Raji (cell line): Measurements from ENCODE around the gene RPS21.

Experiments used
- POLR2A ChIP-seq: IDR thresholded peaks from 2 replicates; pipeline ENCODE4 v1.6.1; 2011; ENCODE audit warnings: low read depth, low read length, control low read depth; ENCODE audit not compliant: insufficient read depth

RPS21 gene

GRCh38 chr20:62404761-62405107 lies 17.8 kb downstream of the RPS21 start:
- no peak for TF ChIP-seq POLR2A

- TF ChIP-seq POLR2A: no peak
Observed at GRCh38 chr20:62405108-62405980, 18.4 kb downstream of the RPS21 start.

GRCh38 chr20:62405981-62406513 lies 19.1 kb downstream of the RPS21 start:
- no peak for TF ChIP-seq POLR2A

DNA sequence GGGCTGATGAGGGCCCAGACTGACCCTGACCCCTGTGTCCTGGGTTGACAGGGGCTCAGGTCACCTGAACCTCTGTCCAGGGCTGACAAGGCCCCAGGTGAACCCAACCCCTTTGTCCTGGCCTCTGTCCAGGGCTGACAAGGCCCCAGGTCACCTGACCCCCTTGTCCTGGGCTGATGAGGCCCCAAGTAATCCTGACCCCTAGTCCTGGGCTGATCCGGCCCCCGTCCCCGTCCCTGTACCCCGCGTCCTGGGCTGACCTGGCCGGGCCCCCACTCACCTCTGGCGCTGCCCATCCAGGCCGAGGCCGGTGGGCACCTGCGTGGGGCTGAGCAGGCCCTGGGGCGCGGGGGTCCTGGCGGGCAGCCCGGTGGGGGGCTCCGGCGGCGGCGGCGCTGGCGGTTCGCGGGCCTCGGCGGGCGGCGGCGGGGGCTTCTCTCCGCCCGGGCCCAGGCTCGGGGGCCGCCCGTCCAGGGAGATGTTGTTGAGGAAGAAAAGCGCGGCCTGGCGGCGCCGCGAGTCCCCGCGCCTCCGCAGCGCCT lies 19.8 kb downstream of the RPS21 start:
- TF ChIP-seq POLR2A: no peak

DNA sequence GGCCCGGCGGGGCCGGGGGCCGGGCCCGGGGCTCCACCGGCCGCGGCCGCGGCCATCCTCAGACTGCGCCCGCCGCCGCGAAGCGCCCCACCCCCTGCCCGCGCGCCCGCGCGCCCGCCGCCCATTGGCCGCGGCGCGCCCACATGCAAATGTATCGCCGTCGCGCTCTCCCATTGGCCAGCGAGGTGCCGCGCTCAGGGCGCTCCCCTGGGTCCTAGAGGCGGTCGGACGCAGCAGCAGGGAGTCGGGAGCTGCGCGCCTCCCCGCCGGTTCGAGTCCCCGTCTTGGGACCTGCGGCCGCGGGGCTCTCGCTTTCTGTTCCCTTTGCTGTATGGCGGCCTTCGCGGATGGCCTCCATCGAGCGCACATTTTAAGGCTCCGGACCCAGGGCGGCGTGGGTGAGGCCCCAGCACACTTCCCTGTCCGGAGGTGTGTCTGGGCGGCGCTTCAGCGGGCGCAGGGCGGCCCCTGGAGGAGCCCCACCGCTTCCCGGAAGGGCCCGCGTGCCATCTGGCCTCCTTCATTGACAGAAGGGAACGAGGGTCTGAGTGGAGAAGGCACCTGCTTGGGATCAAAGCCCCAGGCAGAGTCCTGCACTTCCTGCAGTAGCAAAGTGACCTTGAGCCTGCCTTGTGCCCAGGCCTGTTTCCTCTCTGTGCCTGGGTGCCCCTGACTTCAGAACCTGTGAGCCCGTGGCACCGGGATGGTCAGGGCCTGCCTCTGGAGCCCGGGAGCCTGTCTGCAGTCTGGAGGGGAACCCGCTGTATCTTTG lies 20.5 kb downstream of the RPS21 start, which contains the start of gene CABLES2:
TSS of gene CABLES2 (minus strand) at position 65 of the 772 bp plus-strand sequence. CDS start at position 56, 9 bp downstream.
- peak; percentile 59 for TF ChIP-seq POLR2A

- TF ChIP-seq POLR2A: no peak
Observed at GRCh38 chr20:62408055-62408454, 21.2 kb downstream of the RPS21 start.

- no peak for TF ChIP-seq POLR2A
Observed at GRCh38 chr20:62408640-62409039, 21.7 kb downstream of the RPS21 start.

GRCh38 chr20:62409086-62409853 lies 22.4 kb downstream of the RPS21 start:
- no peak for TF ChIP-seq POLR2A

DNA sequence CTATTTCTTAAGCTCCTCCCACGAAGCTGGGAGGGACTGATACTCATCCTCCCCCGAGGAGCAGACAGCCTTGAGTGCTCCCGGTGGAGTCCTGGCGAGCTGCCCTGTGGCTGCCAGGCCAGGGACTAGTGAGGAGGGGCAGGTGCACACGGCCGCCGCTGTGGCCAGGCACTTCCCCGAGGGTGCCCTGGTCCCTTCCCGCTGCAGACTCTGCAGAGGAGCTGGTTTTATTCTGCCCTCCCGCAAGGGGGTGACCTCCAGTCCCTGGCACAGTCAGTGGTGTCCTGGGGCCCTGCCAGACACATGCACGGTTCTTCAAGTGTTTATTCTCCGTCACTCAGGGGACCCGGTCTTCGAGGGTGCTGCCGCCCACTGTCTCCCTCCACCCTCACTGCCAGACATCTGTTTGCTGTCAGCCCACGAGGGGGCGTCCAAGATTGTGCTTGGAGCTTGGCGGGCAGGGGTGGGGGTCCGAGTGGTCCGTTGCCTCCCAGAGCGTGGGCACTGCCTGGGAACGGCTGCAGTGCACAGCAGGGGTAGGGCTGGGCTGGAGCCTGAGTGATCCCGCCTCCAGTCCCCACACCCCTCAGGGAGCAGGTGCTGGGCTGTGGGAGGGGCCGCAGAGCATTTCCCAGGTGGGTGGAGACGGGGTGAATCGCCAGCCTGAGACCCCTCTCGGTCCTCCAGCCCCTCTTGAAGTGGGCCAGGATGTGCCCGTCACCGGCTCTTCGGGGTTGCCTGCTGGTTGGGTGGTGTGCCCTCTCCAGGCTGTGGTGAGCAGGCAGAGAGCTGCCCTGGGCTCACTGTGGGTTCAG lies 23.2 kb downstream of the RPS21 start:
- no peak for TF ChIP-seq POLR2A

GRCh38 chr20:62410746-62411478 lies 24.0 kb downstream of the RPS21 start:
- no peak for TF ChIP-seq POLR2A

- TF ChIP-seq POLR2A: no peak
Observed at GRCh38 chr20:62411479-62412193, 24.7 kb downstream of the RPS21 start.

DNA sequence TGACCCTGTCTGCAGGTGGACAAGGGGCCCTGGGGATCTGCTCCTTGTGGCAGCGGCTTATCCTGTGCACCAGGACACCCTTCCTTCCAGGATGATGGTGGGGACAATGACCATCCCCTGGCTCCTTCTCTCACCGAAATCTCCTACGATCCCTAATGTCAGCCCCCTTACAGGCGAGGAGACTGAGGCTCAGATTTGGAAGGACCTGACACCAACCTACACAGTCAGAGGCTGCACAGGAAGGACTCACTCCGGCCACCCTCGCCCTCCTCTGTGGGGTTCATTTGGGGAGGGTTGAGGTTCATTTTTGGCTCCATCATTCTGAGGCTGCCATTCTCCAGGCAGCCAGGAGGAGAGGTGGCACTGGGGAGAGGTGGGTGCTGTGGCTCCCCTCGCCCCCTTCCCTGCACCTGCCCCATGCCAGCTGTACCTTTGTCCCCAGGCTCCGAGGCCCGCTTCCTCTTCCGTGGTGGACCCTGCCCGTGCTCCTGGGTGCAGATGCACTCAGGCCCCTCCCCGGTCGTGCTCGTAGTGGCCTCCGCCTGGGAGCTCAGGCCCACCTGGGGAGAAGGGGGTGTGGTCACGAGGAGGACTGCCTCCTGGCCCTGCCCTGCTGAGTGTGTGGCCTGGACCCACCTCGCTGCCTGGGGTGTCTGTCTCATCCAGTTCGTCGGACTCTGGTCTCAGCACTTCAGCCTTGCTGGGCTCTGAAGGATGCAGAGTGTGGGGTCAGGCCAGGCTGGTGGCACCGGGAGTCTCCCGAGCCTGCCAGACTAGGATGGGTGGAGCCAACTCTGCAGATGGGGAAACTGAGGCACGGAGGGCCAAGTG lies 25.5 kb downstream of the RPS21 start:
- TF ChIP-seq POLR2A: no peak
